B cell (primary cell): Measurements from ENCODE around the gene DAO.

ENCODE experiments used
- EZH2 ChIP-seq: IDR thresholded peaks from 2 replicates; pipeline ENCODE4 v1.6.1; 2012; ENCODE audit warnings: borderline replicate concordance, low read depth, mild to moderate bottlenecking, moderate library complexity, low read length; ENCODE audit not compliant: insufficient read depth, poor library complexity, severe bottlenecking
- TF ChIP-seq, protein P1 (sequence below): fragments of 200-600 bp; IDR thresholded peaks from one replicate; pipeline ENCODE4 v1.8.0; 2022; ENCODE audit warnings: antibody characterized with exemption, mild to moderate bottlenecking

DNA sequence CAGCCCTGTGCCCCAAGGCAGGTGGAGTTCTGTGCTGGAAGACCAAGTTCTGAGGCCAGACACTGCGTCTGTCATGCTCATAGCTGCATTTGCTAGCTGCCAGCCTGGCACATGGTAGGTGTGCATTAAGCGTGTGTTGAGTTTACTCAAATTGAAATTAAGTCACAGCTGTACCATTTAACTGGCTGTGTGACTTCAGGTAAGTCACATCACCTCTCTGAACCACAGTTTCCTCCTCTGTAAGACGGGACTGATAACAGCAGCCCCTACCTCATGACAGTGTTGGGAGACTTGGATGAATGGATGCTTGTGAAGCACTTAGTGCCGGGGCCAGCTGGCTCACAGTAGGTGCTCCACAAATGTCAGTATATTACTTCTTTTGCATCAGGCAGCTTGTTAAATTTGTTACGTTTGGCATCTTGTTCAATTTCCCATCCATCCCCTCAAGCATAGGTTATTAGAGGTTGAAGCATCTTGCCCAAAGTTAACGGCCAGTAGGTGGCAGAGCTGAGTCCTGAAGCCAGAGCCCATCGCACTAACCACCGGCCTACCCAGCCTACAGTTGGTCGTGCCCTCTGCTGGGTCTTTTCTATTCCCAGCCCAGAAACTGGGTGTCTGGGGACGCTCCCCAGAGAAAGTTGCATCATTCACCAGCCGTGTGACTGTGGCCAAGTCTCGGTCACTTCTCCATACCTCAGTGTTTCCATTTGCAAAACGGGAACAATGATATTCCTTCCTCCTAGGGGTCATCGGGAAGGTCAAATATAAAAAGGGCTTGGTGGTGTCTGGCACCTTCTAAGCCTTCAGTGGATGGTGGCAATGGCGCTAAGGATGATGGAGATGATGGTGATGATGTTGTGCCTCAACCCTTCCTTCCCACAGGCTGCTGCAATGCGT lies 4.5 kb downstream of the DAO start:
- TF ChIP-seq, protein P1, sequence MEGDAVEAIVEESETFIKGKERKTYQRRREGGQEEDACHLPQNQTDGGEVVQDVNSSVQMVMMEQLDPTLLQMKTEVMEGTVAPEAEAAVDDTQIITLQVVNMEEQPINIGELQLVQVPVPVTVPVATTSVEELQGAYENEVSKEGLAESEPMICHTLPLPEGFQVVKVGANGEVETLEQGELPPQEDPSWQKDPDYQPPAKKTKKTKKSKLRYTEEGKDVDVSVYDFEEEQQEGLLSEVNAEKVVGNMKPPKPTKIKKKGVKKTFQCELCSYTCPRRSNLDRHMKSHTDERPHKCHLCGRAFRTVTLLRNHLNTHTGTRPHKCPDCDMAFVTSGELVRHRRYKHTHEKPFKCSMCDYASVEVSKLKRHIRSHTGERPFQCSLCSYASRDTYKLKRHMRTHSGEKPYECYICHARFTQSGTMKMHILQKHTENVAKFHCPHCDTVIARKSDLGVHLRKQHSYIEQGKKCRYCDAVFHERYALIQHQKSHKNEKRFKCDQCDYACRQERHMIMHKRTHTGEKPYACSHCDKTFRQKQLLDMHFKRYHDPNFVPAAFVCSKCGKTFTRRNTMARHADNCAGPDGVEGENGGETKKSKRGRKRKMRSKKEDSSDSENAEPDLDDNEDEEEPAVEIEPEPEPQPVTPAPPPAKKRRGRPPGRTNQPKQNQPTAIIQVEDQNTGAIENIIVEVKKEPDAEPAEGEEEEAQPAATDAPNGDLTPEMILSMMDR = peak; percentile 79
- TF ChIP-seq EZH2 = no peak
